ENCODE results near the gene TRIP13.

- TF ChIP-seq CTCF (IDR thresholded peaks at IDR 0.05; ENCODE audit: poor library complexity) (no peak), EZH2phosphoT487 (IDR thresholded peaks at IDR 0.05; ENCODE audit: low read depth, severe bottlenecking, unreplicated experiment) (no peak), EZH2 (IDR thresholded peaks at IDR 0.05; ENCODE audit: borderline replicate concordance) (no peak)
Observed at GRCh38 chr5:964821-965220, 72.1 kb downstream of the TRIP13 start.
